Central memory CD8-positive, alpha-beta T cell (primary cell): ENCODE data around the gene DCAF4.
A peak's percentile ranks its signal among the peaks of the same experiment; 100 is the strongest.

Experiments used
- ATAC-seq: fragments of 150-1000 bp; cut with Tn5 transposase; replicated peaks from 2 replicates; pipeline ENCODE4 v1.10.0; 2022; ENCODE audit warnings: mild to moderate bottlenecking, moderate FRiP score, moderate number of reproducible peaks; ENCODE audit not compliant: poor library complexity, severe bottlenecking; ENCODE audit errors: extremely low read depth
- DNase-seq, 2 donors: peaks; one replicate each; pipeline ENCODE4 v3.0.0; 2021; ENCODE audit warnings: low spot score in 2 of 2
- H3K27ac Mint-ChIP-seq: one replicate; pipeline ENCODE4 v1.8.0; 2022; ENCODE audit warnings: low read depth, mild to moderate bottlenecking, moderate library complexity, mixed read lengths
- H3K27me3 Mint-ChIP-seq: one replicate; pipeline ENCODE4 v1.8.0; 2022; ENCODE audit warnings: mixed read lengths
- H3K36me3 Mint-ChIP-seq: one replicate; pipeline ENCODE4 v1.8.0; 2022; ENCODE audit warnings: mild to moderate bottlenecking, moderate library complexity, mixed read lengths; ENCODE audit not compliant: insufficient read depth
- H3K4me1 Mint-ChIP-seq: one replicate; pipeline ENCODE4 v1.8.0; 2022; ENCODE audit warnings: mixed read lengths
- H3K4me3 Mint-ChIP-seq: one replicate; pipeline ENCODE4 v1.8.0; 2022; ENCODE audit warnings: mild to moderate bottlenecking, moderate library complexity, mixed read lengths
- H3K9me3 Mint-ChIP-seq: one replicate; pipeline ENCODE4 v1.8.0; 2022; ENCODE audit warnings: mixed read lengths

Gene DCAF4

DNA sequence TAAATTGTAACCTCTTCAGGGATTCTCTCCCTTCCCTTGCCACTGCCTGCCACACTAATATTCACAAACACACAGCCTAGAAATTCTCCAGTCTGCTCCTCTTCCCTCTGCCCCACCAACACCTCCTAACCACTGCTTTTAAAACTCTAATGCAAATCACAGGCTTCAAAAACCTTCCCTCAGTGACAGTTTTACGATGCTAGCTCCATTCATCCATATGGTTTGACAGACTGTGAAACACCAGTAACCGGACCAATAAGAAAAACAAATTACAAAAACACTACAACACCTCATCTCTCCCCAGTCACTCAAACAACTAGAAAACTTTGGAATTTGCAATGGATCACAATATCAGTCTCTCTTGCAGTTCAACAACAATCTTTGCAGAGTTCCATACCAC is 38.1 kb upstream of the DCAF4 start:
- no peak for ATAC-seq
- Mint-ChIP-seq H3K4me1 (peaks cover 12% of the 10 kb centered on the region), H3K27me3 (peaks cover 30% of the 10 kb centered on the region), H3K9me3 (no peaks in the 10 kb centered on the region), H3K27ac (no peak overlapping the region), H3K36me3 (peaks cover 2% of the 10 kb centered on the region), H3K4me3 (no peak overlapping the region)
- no peak for DNase-seq

DNA sequence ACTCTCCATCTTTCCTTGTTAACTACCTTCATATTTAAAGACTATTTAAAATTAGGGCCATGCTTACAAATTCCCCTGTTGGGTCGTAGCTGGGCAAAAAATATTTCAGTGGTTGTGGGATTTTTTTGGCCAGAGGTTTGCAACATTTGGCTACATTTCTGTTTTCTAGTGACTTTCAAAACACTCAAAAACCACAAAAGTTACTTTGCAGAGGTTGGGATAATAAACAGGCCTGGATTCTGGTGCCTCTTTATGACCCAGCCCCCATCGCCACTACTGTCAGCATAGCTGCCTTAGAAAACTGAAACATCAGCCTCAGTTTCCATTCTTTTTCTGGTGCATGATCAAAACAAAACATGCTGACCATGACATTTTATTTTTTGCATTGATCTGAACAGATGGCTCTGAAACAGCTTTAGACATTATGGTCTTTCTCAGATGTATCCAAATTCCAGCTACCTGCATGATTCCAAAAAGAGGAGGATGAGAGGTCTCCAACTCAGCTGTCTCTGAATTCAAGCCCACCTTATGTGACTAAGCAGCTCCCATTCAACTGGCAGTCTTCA is 37.5 kb upstream of the DCAF4 start:
- Mint-ChIP-seq H3K4me1 (peaks cover 14% of the 10 kb centered on the region), H3K27me3 (peaks cover 30% of the 10 kb centered on the region), H3K27ac (no peak overlapping the region), H3K4me3 (no peak overlapping the region), H3K36me3 (peaks cover 2% of the 10 kb centered on the region), H3K9me3 (no peaks in the 10 kb centered on the region)
- ATAC-seq (no peak), DNase-seq (no peak)

DNA sequence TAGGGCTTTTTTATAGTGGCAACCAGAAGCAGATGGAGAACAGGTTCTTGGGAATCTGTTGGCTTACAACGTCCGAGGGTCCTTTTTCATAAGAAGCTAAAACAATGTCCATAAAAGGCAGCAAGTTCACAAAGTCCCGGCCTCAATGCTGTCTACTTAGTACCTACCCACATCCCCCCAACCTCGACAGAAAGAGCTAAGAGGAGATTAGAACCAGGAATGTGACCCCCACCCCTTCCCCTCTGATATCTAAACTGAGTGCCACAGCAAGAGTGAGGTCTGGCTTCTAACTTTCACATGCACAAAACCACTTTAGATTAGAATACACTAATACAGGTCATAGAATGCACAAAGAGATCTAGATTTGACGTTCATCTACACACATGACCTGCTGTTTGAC is 36.9 kb upstream of the DCAF4 start:
- ATAC-seq, result no peak
- no peak overlapping the region for H3K4me3 Mint-ChIP-seq
- peaks cover 20% of the 10 kb centered on the region for H3K4me1 Mint-ChIP-seq

DNA sequence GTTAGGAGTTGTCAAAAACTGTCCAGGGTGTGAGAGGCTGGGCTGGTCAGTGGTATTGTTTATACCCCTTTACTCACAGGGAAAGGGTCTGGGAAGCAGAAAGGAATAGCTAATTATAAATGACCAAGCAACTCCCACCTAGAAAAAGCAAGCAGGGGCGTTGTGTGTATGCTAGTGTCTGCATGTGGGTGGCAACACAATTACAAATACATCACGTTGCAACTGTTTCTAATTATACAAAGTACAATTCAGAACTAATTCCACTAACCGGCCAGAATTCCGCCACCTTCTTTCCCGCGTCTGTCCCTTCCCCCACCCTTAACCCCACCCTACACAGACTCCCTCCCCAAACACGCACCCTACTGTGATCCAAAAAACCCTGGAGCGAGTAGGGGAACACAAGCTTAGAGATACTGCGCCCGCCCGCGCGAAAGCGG is 34.6 kb upstream of the DCAF4 start:
- peaks cover 28% of the 10 kb centered on the region for H3K4me1 Mint-ChIP-seq
- H3K27ac Mint-ChIP-seq, result no peak overlapping the region
- peaks cover 52% of the 10 kb centered on the region for H3K27me3 Mint-ChIP-seq
- no peak for DNase-seq
- no peaks in the 10 kb centered on the region for H3K9me3 Mint-ChIP-seq
- ATAC-seq, result no peak
- H3K4me3 Mint-ChIP-seq, result peak overlapping the region; percentile 87
- peaks cover 3% of the 10 kb centered on the region for H3K36me3 Mint-ChIP-seq

More for the DNA sequence above, 36.9 kb upstream of the DCAF4 start:
- Mint-ChIP-seq H3K27ac (no peak overlapping the region), H3K9me3 (no peaks in the 10 kb centered on the region), H3K36me3 (peaks cover 5% of the 10 kb centered on the region), H3K27me3 (peaks cover 34% of the 10 kb centered on the region)
- DNase-seq, result no peak

DNA sequence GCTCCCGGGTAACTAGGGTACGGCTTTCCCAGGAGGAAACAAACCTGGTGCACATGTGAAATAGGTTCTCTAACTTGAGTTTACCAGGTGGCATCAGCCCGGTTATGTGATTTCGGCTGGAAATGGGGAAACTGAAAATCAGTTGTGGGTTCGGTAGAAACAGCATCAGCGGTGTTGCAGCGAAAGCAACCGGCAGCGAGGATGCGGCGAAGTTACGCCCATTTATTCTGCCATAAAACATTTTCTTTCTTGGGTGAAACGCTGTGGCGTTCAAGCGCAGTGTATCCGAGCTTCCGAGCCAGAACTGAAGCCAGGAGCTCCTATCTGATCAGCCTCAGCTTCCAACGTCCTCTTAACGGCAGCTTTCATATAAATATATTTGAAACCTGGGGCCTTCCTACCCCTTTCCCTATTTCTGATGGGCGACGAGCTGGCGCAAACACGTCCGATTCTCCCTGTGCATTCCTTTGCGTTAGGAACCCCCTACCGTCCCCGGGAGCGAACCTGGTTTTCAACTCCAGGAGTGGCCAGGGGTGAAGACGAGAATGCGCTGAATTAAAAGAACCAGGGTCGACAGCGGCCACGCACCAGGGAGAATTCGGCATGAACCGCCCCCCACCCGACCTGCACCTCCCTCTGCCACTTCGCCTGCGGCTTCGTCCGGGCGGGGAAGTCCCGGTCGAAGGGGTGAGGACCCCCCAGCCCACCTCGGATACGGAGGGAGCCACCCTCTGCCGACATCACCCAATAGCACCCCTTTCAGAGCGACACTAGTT is 34.0 kb upstream of the DCAF4 start:
- H3K27me3 Mint-ChIP-seq, result peaks cover 58% of the 10 kb centered on the region
- peak overlapping the region; percentile 87 for H3K4me3 Mint-ChIP-seq
- peaks cover 28% of the 10 kb centered on the region for H3K4me1 Mint-ChIP-seq
- peak overlapping the region; percentile 70 for H3K27ac Mint-ChIP-seq
- no peak for DNase-seq
- no peaks in the 10 kb centered on the region for H3K9me3 Mint-ChIP-seq
- H3K36me3 Mint-ChIP-seq, result peaks cover 3% of the 10 kb centered on the region
- ATAC-seq, result no peak

DNA sequence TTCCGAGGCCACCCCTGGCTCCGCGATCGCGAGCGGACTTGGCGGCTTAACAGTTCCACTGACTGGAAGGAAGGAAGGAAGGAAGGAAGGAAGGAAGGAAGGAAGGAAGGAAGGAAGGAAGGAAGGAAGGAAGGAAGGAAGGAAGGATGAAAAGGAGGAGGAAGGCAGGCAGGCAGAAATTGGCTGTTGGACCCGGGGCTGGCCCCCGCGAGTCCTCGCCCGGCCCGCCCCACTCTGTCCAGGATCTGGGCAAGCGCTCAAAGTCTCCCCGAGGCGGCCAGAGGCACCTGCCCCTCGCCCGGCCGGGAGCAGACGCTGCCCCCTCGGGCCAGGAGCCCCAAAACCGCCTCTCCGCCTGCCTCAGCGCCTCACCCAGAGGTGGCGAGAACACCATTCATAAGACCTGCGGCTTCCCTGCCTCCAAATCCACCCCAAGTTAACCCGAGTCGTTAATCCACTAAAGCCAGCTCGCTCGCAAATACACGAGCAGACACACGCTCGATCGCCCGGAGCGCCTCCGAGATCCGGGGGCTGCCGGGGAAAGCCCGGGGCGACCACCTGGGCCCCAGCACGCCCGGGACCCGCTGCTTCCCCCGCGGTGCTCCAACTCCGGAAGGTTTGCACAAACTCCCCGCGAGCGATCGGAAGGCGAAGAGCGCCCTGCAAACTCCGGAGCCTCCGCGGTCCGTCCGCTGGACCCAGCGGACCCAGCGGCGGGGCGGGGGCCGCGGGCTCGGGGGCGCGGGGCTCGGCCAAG is 33.2 kb upstream of the DCAF4 start:
- Mint-ChIP-seq H3K9me3 (no peaks in the 10 kb centered on the region), H3K36me3 (peaks cover 3% of the 10 kb centered on the region), H3K27ac (peak overlapping the region; percentile 70), H3K4me1 (peaks cover 28% of the 10 kb centered on the region), H3K4me3 (peak overlapping the region; percentile 87), H3K27me3 (peaks cover 66% of the 10 kb centered on the region)
- ATAC-seq, result peak; percentile 19
- DNase-seq, result no peak

DNA sequence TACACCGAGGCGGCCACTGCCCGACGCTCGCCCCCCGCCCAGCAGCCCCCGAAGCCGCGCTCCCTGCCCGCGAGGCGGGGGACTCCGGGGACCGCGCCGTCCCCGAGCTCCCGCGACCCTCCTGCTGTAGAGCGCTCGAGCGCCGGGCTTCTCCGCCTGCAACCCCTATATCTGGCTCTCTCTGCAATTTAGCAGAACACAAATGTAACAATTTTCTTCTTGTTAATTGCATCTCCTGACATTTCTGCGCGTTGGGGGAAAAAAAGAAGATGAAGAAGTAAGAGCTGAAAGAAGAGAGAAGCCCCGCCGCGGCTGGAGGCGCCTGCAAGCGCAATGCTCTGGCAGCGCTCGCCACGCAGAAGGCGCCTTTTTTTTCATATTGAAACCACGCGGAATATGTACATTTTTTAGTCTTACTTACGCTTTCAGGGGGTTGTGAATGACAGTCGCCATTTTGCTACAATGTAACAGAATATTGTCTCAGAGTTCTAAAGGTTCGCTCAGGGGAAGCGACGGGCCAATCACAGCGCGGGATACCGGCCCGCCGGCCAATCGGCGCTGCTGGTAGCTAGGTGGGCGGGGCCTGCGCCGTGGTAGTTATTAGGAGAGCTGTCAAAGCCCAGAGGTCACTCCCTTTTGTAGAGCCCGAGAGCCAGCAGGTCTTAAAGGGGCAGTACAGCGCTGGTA is 32.5 kb upstream of the DCAF4 start, which contains the start of gene DPF3:
Gene DPF3, minus strand, starts transcription at position 466 of the 687 bp plus-strand sequence. Its CDS starts 13 bp downstream, at position 453.
- peak; percentile 95 for ATAC-seq
- H3K4me3 Mint-ChIP-seq, result peak within 1 kb of the TSS; percentile 87
- peaks cover 3% of the 10 kb centered on the region for H3K36me3 Mint-ChIP-seq
- H3K4me1 Mint-ChIP-seq, result peaks cover 28% of the 10 kb centered on the region
- peak; percentile 79 to 84 for DNase-seq
- peaks cover 73% of the 10 kb centered on the region for H3K27me3 Mint-ChIP-seq
- peak within 1 kb of the TSS; percentile 70 for H3K27ac Mint-ChIP-seq
- no peaks in the 10 kb centered on the region for H3K9me3 Mint-ChIP-seq

DNA sequence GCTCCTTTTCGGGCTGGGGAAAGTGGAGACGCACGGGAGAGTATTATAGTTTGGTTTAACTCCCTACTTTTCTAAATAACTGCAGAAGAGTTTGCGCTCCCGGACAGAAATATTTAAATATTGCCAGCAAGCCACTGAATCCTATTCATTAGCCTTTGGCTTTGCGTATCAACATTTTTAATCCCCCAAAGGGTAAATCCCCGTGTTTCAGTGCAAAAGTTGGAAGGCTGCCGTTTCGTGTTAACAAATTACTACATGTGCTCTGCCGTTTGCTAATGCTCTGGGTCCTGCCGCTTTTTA is 32.0 kb upstream of the DCAF4 start:
- Mint-ChIP-seq H3K9me3 (no peaks in the 10 kb centered on the region), H3K36me3 (peaks cover 3% of the 10 kb centered on the region), H3K27ac (no peak overlapping the region), H3K4me1 (peaks cover 28% of the 10 kb centered on the region), H3K4me3 (peak overlapping the region; percentile 87), H3K27me3 (peaks cover 78% of the 10 kb centered on the region)
- DNase-seq (no peak), ATAC-seq (no peak)

DNA sequence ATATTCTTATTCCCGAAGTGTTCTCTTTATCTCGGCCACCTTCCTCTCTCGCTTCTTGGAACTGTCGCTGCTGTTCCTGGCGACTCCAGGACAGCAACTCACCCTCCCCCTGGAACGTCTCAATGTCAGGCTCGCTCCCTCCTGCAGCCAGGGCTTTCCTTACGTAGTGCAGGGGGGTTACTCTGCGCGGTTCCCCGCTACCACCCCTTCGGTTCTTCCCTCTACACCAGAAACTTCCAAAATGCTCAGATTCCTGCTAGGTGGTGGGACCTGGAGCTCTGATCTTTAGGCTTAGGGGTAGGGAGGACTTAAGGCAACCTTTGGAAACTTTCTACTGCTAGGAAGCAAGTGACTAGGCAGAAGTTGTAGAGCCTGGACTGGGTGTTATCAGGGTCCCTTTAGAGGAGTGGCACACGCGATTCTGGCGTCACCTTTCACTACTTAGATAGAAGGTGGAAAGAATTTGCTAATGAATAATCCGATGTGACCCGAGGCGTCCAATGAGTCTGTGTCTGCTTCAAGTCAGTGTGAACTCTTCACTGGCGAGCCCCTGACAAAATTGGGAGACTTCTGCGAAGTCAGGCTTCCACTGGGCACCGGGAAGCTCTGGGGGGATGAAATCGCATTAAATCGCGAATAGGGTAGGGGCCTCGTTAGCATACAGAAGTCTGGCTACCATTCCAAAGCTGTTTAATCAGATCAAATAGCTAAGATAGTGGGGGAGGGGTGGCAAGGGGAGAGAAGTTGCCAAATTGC is 31.5 kb upstream of the DCAF4 start:
- Mint-ChIP-seq H3K27me3 (peaks cover 83% of the 10 kb centered on the region), H3K4me3 (peak overlapping the region; percentile 87), H3K4me1 (peaks cover 28% of the 10 kb centered on the region), H3K9me3 (no peaks in the 10 kb centered on the region), H3K27ac (no peak overlapping the region), H3K36me3 (peaks cover 3% of the 10 kb centered on the region)
- no peak for ATAC-seq
- DNase-seq, result no peak

DNA sequence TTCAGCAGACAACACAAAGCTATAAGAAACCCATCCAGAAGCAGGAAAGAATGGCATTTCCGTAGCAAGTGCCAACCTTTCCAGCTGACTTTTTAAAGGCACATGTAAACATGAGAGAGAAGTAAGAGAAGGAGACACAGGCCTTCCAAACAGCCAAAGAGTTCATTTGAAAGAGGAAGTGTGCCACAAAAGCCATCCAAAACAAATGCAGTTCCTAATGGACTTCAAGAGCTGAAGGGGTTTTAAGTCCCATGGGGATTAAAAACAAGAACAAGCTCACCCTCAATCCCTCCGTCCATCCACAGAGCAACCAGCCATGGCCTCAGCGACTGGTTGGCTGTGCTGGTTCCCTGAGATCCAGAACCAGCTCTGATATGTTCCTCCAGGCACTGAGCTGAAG is 27.8 kb upstream of the DCAF4 start:
- H3K27me3 Mint-ChIP-seq, result peaks cover 74% of the 10 kb centered on the region
- peaks cover 15% of the 10 kb centered on the region for H3K4me1 Mint-ChIP-seq
- no peaks in the 10 kb centered on the region for H3K9me3 Mint-ChIP-seq
- H3K27ac Mint-ChIP-seq, result no peak overlapping the region
- no peak overlapping the region for H3K4me3 Mint-ChIP-seq
- ATAC-seq (no peak), DNase-seq (no peak)
- H3K36me3 Mint-ChIP-seq, result peaks cover 3% of the 10 kb centered on the region

DNA sequence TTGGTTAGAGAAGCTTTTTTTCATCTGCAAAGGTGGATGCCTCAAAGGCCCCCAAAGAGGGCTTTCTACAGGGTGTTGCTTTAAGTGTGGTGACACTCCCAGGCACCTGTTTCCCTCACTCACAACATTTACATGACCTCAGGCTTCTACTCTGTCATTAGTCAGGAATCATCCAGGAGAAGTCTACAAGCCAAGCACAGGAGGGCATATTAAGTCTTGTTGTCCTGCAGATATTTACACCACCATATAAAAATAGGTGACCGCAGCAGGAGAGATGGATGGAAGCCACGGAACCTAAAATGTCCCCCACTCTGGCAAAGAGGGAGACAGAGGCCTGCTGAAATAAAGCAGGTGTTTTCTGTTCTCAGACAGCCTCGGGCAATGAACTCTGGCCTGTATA is 24.9 kb upstream of the DCAF4 start:
- Mint-ChIP-seq H3K27ac (no peak overlapping the region), H3K4me1 (peaks cover 5% of the 10 kb centered on the region), H3K4me3 (no peak overlapping the region), H3K9me3 (no peaks in the 10 kb centered on the region), H3K36me3 (no peaks in the 10 kb centered on the region), H3K27me3 (peaks cover 68% of the 10 kb centered on the region)
- no peak for ATAC-seq
- DNase-seq, result no peak
